Neural crest cell (in vitro differentiated cells): ENCODE measurements around the gene KCNN2. TPM values are rescaled to one million over a fixed set of nuclear protein-coding genes. Genes with fewer than 3 reads are reported as not detected.
"Not testable (repeated sequence)": the region's sequence is repeated elsewhere in the genome, so short reads cannot be mapped to it uniquely, and the experiment has no call there.

ENCODE experiments used
- DNase-seq: peaks from one replicate; pipeline ENCODE4 v3.0.0; 2021; ENCODE audit warnings: low read depth, mixed read lengths, low spot score
- H3K27ac Mint-ChIP-seq: one replicate; pipeline ENCODE4 v1.8.0; 2021; ENCODE audit warnings: mild to moderate bottlenecking, mixed read lengths; ENCODE audit not compliant: unreplicated experiment
- H3K27me3 Mint-ChIP-seq: 2 replicates; pipeline ENCODE4 v1.8.0; 2021; ENCODE audit warnings: low read depth, mild to moderate bottlenecking, mixed read lengths
- H3K36me3 Mint-ChIP-seq: 2 replicates; pipeline ENCODE4 v1.8.0; 2021; ENCODE audit warnings: low read depth, mild to moderate bottlenecking, mixed read lengths
- H3K4me1 Mint-ChIP-seq: 2 replicates; pipeline ENCODE4 v1.8.0; 2021; ENCODE audit warnings: mixed read lengths
- H3K4me3 Mint-ChIP-seq: one replicate; pipeline ENCODE4 v1.8.0; 2021; ENCODE audit warnings: mild to moderate bottlenecking, mixed read lengths
- H3K9me3 Mint-ChIP-seq: 2 replicates; pipeline ENCODE4 v1.8.0; 2021; ENCODE audit warnings: mixed read lengths
- total RNA-seq: library from RNA; stranded (reverse); gene quantifications from 2 replicates; pipeline ENCODE4 v1.2.1, GENCODE V29; 2021
- TF ChIP-seq, protein P1 (sequence below): fragments of 200-600 bp; sonication (generic); conservative IDR thresholded peaks from 2 replicates; pipeline ENCODE4 v1.5.0; 2021; ENCODE audit warnings: antibody characterized with exemption, mild to moderate bottlenecking

The KCNN2 gene
- total RNA-seq, 1 donor from 2014 or later: 1.9 TPM

DNA sequence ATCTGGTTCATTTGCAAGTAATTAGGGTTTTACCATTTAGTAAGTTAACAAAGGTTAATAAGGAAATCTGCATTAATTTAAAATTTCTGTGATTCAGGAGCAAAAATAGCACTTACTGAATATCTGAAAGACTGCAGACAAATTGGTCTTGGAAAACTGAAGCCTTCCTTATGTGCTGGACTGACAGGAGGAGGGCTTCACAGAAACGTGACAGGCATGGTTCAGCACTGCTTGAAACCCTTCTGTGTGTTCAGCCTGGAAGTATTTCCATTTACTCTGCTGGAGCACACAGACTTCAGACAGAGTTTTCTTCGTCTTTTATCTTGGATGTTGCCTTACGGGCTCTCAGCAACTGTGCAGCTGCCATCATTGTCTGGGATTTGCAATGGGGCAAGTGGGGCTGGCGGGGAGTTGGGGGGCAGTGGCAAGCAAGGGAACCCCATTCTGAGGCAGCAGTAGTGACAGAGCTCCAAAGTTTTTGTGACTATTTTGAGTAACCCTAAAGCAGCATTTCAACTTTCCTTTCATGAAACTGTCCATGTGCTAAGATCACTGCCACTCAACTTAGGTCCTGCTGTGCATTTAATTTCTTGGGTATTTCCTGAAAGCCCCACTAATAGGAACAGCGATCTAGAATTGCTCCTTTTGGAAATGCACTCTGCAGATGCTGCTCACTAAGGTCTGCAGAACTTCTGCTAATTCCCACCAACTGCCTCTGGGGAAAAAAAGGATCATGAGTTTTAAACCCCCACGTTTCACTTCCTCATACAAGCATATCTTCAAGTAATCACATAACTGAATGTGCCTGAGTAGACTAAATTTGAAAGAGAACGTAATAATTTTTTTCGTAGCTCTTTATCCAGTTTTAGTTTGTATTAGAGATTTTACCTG lies 56.6 kb downstream of the KCNN2 start:
- DNase-seq: no peak
- H3K4me1 Mint-ChIP-seq: peaks cover 15% of the 10 kb centered on the region
- H3K27ac Mint-ChIP-seq: no peak overlapping the region

DNA sequence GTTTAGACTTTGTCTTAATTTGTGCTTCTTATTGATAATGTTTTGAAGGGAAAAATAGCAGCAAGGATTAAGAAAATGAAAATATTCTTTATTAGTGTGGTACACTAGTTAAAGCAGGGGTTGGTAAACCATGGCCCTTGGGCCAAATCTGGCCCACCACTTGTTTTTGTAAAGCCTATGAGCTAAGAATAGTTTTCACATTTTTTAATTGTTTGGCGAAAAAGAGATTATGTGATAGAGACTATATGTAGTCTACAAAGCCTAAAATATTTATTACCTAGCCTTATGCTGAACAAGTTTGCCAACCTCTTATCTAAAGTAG lies 57.2 kb downstream of the KCNN2 start:
- Mint-ChIP-seq H3K27ac (no peak overlapping the region), H3K4me1 (peaks cover 15% of the 10 kb centered on the region), H3K27me3 (no peaks in the 10 kb centered on the region), H3K4me3 (no peak overlapping the region), H3K9me3 (no peaks in the 10 kb centered on the region), H3K36me3 (no peaks in the 10 kb centered on the region)
- TF ChIP-seq, protein P1, sequence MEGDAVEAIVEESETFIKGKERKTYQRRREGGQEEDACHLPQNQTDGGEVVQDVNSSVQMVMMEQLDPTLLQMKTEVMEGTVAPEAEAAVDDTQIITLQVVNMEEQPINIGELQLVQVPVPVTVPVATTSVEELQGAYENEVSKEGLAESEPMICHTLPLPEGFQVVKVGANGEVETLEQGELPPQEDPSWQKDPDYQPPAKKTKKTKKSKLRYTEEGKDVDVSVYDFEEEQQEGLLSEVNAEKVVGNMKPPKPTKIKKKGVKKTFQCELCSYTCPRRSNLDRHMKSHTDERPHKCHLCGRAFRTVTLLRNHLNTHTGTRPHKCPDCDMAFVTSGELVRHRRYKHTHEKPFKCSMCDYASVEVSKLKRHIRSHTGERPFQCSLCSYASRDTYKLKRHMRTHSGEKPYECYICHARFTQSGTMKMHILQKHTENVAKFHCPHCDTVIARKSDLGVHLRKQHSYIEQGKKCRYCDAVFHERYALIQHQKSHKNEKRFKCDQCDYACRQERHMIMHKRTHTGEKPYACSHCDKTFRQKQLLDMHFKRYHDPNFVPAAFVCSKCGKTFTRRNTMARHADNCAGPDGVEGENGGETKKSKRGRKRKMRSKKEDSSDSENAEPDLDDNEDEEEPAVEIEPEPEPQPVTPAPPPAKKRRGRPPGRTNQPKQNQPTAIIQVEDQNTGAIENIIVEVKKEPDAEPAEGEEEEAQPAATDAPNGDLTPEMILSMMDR: no peak
- DNase-seq: no peak

More for the DNA sequence above, 56.6 kb downstream of the KCNN2 start:
- Mint-ChIP-seq H3K9me3 (no peaks in the 10 kb centered on the region), H3K27me3 (no peaks in the 10 kb centered on the region), H3K4me3 (no peak overlapping the region), H3K36me3 (no peaks in the 10 kb centered on the region)
- TF ChIP-seq, protein P1: no peak

DNA sequence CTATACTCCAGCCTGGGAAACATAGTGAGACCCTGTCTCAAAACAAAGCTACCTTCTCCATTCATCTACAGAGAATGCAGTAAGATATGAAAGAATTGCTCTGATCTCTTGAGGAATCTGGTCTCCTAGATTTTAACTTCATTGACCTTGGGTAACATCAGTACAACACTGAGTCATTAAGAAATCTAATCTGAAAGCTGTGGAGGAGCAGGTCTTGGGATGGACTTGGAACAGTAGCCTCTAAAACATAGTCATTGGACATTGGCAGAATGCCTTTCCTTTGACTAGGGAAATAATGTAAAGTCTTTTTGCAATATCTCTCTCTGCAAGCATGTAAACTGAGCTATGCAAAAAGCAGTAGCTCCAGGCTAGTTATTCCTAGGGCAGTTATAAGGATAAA lies 58.1 kb downstream of the KCNN2 start:
- H3K9me3 Mint-ChIP-seq: no peaks in the 10 kb centered on the region
- H3K4me3 Mint-ChIP-seq: no peak overlapping the region
- H3K36me3 Mint-ChIP-seq: no peaks in the 10 kb centered on the region
- H3K27ac Mint-ChIP-seq: no peak overlapping the region
- no peak for DNase-seq
- peaks cover 15% of the 10 kb centered on the region for H3K4me1 Mint-ChIP-seq
- TF ChIP-seq, protein P1: no peak
- H3K27me3 Mint-ChIP-seq: no peaks in the 10 kb centered on the region

DNA sequence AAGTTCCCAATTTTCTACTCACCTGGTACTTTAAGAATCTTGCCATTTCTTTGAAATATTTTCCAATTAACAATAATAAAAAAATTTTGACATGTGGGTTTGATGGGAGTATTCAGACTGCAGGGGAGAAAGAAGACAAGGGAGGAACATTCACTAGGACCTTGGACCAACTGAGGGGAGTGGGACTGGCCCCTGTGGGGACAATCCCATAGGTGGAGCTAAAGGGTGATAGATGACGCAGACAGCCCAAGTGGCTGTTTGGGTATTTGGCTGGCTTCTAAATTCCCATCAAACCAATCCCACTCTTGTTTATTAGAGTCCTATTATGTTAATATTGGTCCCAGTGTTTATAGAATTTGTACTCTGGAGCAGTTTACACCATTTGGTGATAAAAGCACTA lies 65.3 kb downstream of the KCNN2 start:
- TF ChIP-seq, protein P1: no peak
- Mint-ChIP-seq H3K36me3 (no peaks in the 10 kb centered on the region), H3K9me3 (peaks cover 3% of the 10 kb centered on the region), H3K4me1 (peaks cover 7% of the 10 kb centered on the region), H3K4me3 (no peak overlapping the region), H3K27ac (no peak overlapping the region), H3K27me3 (no peaks in the 10 kb centered on the region)
- DNase-seq: no peak

DNA sequence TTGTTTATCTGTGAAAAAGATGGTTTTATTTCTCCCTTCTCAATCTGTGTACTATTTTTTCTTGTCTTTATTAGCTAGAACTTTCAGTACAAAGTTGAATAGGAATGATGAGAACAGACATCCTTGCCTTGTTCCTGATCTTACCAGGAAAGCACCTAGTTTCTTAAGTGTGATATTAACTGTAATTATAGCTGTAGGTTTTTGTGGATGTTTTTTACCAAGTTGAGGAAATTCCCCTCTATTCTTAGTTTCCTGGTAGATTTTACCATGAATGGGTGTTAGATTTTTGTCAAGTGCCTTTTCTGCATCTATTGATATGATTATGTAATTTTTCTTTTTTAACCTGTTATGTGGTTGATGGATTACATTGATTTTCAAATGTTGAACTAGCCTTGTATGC lies 68.7 kb downstream of the KCNN2 start:
- Mint-ChIP-seq H3K4me3 (no peak overlapping the region), H3K9me3 (peaks cover 3% of the 10 kb centered on the region), H3K27me3 (no peaks in the 10 kb centered on the region), H3K27ac (no peak overlapping the region), H3K36me3 (peaks cover 2% of the 10 kb centered on the region), H3K4me1 (peaks cover 9% of the 10 kb centered on the region)
- DNase-seq: no peak
- TF ChIP-seq, protein P1: no peak

DNA sequence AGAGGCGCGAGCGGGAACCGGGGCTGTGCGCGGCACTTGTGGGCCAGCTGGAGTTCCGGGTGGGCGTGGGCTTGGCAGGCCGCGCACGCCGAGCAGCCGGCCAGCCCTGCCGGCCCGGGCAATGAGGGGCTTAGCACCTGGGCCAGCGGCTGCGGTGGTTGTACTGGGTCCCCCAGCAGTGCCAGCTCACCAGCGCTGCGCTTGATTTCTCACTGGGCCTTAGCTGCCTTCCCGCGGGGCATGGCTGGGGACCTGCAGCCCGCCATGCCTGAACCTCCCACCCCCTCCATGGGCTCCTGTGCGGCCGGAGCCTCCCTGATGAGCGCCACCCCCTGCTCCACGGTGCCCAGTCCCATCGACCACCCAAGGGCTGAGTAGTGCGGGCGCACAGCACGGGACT lies 70.8 kb downstream of the KCNN2 start:
- H3K4me3 Mint-ChIP-seq, H3K27me3 Mint-ChIP-seq, H3K9me3 Mint-ChIP-seq, H3K36me3 Mint-ChIP-seq, DNase-seq, H3K27ac Mint-ChIP-seq: not testable (repeated sequence)
- peaks cover 13% of the 10 kb centered on the region for H3K4me1 Mint-ChIP-seq
